Astrocyte (in vitro differentiated cells and primary cell): ENCODE results near the gene ARL2BP. TPM values are rescaled to one million over a fixed set of nuclear protein-coding genes. Genes with fewer than 3 reads are reported as not detected.

ENCODE experiments used
- DNase-seq: peaks from one replicate; pipeline ENCODE4 v3.0.0-alpha.2; 2010; ENCODE audit warnings: low read depth
- FAIRE-seq: peaks from 2 replicates; lab custom pipeline; 2011; peaks lifted over from hg19 to GRCh38; lab: Jason Lieb, UNC
- H2AFZ ChIP-seq: 2 replicates; pipeline ENCODE4 v1.6.0; 2012; ENCODE audit warnings: low read depth, low read length, inconsistent platforms
- H3K27ac ChIP-seq: 2 replicates; pipeline ENCODE4 v1.5.1; 2011; ENCODE audit warnings: low read depth, low read length, inconsistent platforms
- H3K27me3 ChIP-seq: 2 replicates; pipeline ENCODE4 v1.6.0; 2011; ENCODE audit warnings: low read length, inconsistent platforms; ENCODE audit not compliant: insufficient read depth
- H3K36me3 ChIP-seq: 2 replicates; pipeline ENCODE4 v1.5.1; 2011; ENCODE audit warnings: low read length, inconsistent platforms; ENCODE audit not compliant: insufficient read depth
- H3K4me1 ChIP-seq: 2 replicates; pipeline ENCODE4 v1.5.1; 2011; ENCODE audit warnings: low read length, inconsistent platforms; ENCODE audit not compliant: insufficient read depth
- H3K4me2 ChIP-seq: 2 replicates; pipeline ENCODE4 v1.6.0; 2012; ENCODE audit warnings: low read length, inconsistent platforms
- H3K4me3 ChIP-seq: 2 replicates; pipeline ENCODE4 v1.5.1; 2011; ENCODE audit warnings: low read depth, mild to moderate bottlenecking, low read length, inconsistent platforms; ENCODE audit not compliant: insufficient read depth
- H3K79me2 ChIP-seq: 2 replicates; pipeline ENCODE4 v1.6.0; 2012; ENCODE audit warnings: mild to moderate bottlenecking, low read length, inconsistent platforms; ENCODE audit not compliant: insufficient read depth
- H3K9ac ChIP-seq: 2 replicates; pipeline ENCODE4 v1.6.0; 2012; ENCODE audit warnings: mild to moderate bottlenecking, low read length, inconsistent platforms
- H3K9me3 ChIP-seq: 2 replicates; pipeline ENCODE4 v1.5.1; 2012; ENCODE audit warnings: low read depth, mild to moderate bottlenecking, low read length, inconsistent platforms; ENCODE audit not compliant: insufficient read depth
- H4K20me1 ChIP-seq: 2 replicates; pipeline ENCODE4 v1.6.0; 2012; ENCODE audit warnings: low read length, inconsistent platforms; ENCODE audit not compliant: insufficient read depth
- H3K27ac Mint-ChIP-seq: one replicate; pipeline ENCODE4 v1.8.0; 2021; ENCODE audit warnings: mild to moderate bottlenecking, mixed read lengths; ENCODE audit not compliant: unreplicated experiment
- H3K27me3 Mint-ChIP-seq: one replicate; pipeline ENCODE4 v1.8.0; 2021; ENCODE audit warnings: low read depth, mixed read lengths; ENCODE audit not compliant: unreplicated experiment
- H3K36me3 Mint-ChIP-seq: one replicate; pipeline ENCODE4 v1.8.0; 2021; ENCODE audit warnings: low read depth, mixed read lengths; ENCODE audit not compliant: unreplicated experiment
- H3K4me1 Mint-ChIP-seq: one replicate; pipeline ENCODE4 v1.8.0; 2021; ENCODE audit warnings: low read depth, mixed read lengths; ENCODE audit not compliant: unreplicated experiment
- H3K4me3 Mint-ChIP-seq: one replicate; pipeline ENCODE4 v1.8.0; 2021; ENCODE audit warnings: mild to moderate bottlenecking, moderate library complexity, mixed read lengths; ENCODE audit not compliant: unreplicated experiment
- H3K9me3 Mint-ChIP-seq: one replicate; pipeline ENCODE4 v1.8.0; 2021; ENCODE audit warnings: mild to moderate bottlenecking, mixed read lengths; ENCODE audit not compliant: unreplicated experiment
- EZH2 ChIP-seq: IDR thresholded peaks from 2 replicates; pipeline ENCODE4 v1.6.1; 2012; ENCODE audit warnings: mild to moderate bottlenecking, low read length, inconsistent platforms; ENCODE audit not compliant: insufficient read depth
- total RNA-seq: library from RNA; stranded (reverse); gene quantifications from 2 replicates; pipeline ENCODE4 v1.2.1, GENCODE V29; 2021
- TF ChIP-seq, protein P1 (sequence below): IDR thresholded peaks from 2 replicates; pipeline ENCODE4 v1.5.1; 2011; ENCODE audit warnings: low read depth, mild to moderate bottlenecking, inconsistent platforms, low read length, moderate library complexity; ENCODE audit not compliant: insufficient read depth

Gene ARL2BP
- total RNA-seq, 1 donor from 2014 or later = 71.1 TPM

DNA sequence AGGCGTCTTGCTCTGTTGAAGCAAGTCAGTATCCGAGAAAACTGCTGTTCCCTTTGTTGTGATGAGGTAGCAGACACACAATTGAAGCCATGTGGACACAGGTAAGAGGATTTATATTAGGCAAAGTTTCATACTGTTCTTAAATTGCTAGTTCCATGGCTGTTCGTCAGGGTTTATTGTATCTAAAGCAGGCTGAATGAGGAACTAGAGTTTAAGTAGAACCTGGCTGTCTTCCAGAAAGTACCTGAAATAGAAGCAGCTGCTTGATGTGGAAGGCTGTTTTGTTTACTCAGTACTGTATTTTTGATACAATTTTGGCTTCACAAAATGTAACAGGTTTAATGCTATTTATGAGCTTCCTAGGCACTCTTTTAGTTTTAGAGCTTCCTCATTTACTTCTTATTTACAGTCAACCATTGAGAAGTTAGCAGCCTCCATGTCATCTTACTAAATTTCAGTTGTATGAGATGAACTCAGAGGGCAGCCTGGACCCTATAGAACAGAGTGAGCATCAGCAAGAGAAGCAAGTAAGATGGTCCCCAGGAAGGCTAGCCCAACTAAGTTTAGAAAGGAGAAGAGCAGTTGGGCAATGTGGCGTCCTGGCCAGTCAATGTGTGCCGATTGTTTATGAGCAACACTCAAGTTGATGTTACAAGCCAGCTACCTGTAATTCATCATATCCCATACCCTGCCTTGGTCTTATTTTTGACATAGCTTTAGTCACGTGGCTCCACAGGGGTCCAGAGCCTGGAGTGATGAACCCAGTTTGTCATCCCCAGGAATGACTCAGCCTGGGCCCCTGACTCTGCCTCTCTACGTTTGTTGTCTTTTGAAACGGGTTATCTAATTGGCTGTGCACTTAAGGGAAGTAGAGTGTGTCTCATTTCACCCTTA lies 9.7 kb upstream of the ARL2BP start:
- no peaks in the 10 kb centered on the region for H3K9me3 ChIP-seq
- Mint-ChIP-seq H3K27me3 (no peaks in the 10 kb centered on the region), H3K4me3 (no peak overlapping the region), H3K9me3 (no peaks in the 10 kb centered on the region), H3K27ac (peak overlapping the region; percentile 26), H3K36me3 (peaks cover 34% of the 10 kb centered on the region), H3K4me1 (peaks cover 11% of the 10 kb centered on the region)
- FAIRE-seq (no peak), DNase-seq (peak; percentile 63)
- H3K36me3 ChIP-seq = peaks cover 47% of the 10 kb centered on the region
- H3K9ac ChIP-seq = no peak overlapping the region
- no peak overlapping the region for H3K4me3 ChIP-seq
- H4K20me1 ChIP-seq = peaks cover 6% of the 10 kb centered on the region
- TF ChIP-seq, protein P1, sequence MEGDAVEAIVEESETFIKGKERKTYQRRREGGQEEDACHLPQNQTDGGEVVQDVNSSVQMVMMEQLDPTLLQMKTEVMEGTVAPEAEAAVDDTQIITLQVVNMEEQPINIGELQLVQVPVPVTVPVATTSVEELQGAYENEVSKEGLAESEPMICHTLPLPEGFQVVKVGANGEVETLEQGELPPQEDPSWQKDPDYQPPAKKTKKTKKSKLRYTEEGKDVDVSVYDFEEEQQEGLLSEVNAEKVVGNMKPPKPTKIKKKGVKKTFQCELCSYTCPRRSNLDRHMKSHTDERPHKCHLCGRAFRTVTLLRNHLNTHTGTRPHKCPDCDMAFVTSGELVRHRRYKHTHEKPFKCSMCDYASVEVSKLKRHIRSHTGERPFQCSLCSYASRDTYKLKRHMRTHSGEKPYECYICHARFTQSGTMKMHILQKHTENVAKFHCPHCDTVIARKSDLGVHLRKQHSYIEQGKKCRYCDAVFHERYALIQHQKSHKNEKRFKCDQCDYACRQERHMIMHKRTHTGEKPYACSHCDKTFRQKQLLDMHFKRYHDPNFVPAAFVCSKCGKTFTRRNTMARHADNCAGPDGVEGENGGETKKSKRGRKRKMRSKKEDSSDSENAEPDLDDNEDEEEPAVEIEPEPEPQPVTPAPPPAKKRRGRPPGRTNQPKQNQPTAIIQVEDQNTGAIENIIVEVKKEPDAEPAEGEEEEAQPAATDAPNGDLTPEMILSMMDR = no peak
- no peak for TF ChIP-seq EZH2
- H3K27ac ChIP-seq = peak overlapping the region; percentile 52
- no peaks in the 10 kb centered on the region for H3K27me3 ChIP-seq
- H2AFZ ChIP-seq = no peak overlapping the region
- peak overlapping the region; percentile 51 for H3K4me2 ChIP-seq
- no peaks in the 10 kb centered on the region for H3K79me2 ChIP-seq
- peaks cover 10% of the 10 kb centered on the region for H3K4me1 ChIP-seq

DNA sequence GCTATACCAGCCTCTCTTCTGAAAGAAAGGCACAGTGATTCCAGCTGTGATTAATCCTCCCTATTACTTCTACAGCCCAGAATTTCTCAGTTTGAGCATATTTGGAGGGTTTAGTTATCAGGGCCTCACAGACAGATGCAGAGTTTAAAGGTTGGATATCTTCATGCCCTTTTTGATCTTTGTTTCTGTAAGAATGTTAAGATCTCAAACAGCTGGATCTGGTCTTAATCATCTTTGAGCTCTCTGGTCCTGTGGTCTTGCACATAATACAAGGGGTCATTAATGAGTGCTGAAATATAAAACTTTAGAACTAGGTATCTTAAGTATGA lies 9.1 kb upstream of the ARL2BP start:
- Mint-ChIP-seq H3K4me3 (no peak overlapping the region), H3K4me1 (peaks cover 11% of the 10 kb centered on the region), H3K9me3 (no peaks in the 10 kb centered on the region), H3K27ac (no peak overlapping the region), H3K27me3 (no peaks in the 10 kb centered on the region), H3K36me3 (peaks cover 37% of the 10 kb centered on the region)
- no peaks in the 10 kb centered on the region for H3K9me3 ChIP-seq
- H3K9ac ChIP-seq = peak overlapping the region; percentile 32
- H4K20me1 ChIP-seq = peaks cover 6% of the 10 kb centered on the region
- no peaks in the 10 kb centered on the region for H3K79me2 ChIP-seq
- no peaks in the 10 kb centered on the region for H3K27me3 ChIP-seq
- peaks cover 41% of the 10 kb centered on the region for H3K36me3 ChIP-seq
- FAIRE-seq (no peak), DNase-seq (no peak)
- TF ChIP-seq EZH2 = no peak
- TF ChIP-seq, protein P1 = no peak
- peaks cover 10% of the 10 kb centered on the region for H3K4me1 ChIP-seq
- peak overlapping the region; percentile 51 for H3K4me2 ChIP-seq
- H3K27ac ChIP-seq = peak overlapping the region; percentile 52
- H3K4me3 ChIP-seq = no peak overlapping the region
- H2AFZ ChIP-seq = no peak overlapping the region

DNA sequence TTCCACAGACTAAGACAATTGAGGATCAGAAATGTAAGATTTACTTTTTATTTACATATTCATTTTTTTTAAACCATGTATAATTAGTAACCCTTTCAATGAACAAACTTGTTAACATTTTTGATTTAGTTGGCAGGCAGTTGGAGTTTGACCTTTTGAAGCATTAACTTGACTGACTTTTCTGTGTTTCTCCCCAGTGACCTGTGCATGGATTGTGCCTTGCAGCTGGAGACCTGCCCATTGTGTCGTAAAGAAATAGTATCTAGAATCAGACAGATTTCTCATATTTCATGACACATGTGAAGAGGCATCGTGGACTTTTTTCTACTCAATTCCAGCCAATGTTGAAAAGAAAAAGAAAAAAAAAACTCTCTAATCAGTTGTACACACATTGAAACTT lies 6.4 kb upstream of the ARL2BP start:
- TF ChIP-seq, protein P1 = no peak
- TF ChIP-seq EZH2 = no peak
- no peak for DNase-seq
- H3K4me1 ChIP-seq = peaks cover 10% of the 10 kb centered on the region
- H3K79me2 ChIP-seq = no peaks in the 10 kb centered on the region
- no peaks in the 10 kb centered on the region for H3K27me3 ChIP-seq
- H3K4me3 ChIP-seq = no peak overlapping the region
- H3K36me3 ChIP-seq = peaks cover 23% of the 10 kb centered on the region
- Mint-ChIP-seq H3K36me3 (peaks cover 33% of the 10 kb centered on the region), H3K4me1 (peaks cover 11% of the 10 kb centered on the region), H3K4me3 (no peak overlapping the region), H3K9me3 (no peaks in the 10 kb centered on the region), H3K27me3 (no peaks in the 10 kb centered on the region), H3K27ac (no peak overlapping the region)
- no peak overlapping the region for H3K9ac ChIP-seq
- H2AFZ ChIP-seq = no peak overlapping the region
- peaks cover 6% of the 10 kb centered on the region for H4K20me1 ChIP-seq
- no peaks in the 10 kb centered on the region for H3K9me3 ChIP-seq
- no peak for FAIRE-seq
- H3K4me2 ChIP-seq = no peak overlapping the region
- H3K27ac ChIP-seq = no peak overlapping the region
